Measurements from ENCODE around the gene EPN3.

DNA sequence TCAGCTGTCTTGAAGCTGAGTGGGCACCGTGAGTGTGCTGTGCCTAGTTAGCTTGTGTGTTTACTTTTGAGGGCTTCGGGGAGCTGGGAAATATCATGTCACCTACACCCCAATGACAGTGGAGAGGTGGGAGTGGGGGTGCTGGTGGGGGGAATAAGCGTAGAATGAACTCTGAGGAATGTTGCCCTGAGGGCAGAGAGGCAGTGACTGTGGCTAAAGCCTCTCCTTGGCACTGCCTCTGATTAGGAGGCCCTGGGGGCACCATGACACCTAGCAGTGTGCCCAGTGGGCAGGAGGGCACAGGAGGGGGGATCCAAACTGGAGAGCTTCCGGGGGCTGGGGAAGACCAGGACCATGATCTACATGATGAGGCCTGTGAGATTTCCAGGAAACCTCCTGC is 52.8 kb downstream of the EPN3 start:
- TF ChIP-seq POLR2A (IDR thresholded peaks at IDR 0.05) (no peak), POLR2AphosphoS5 (IDR thresholded peaks at IDR 0.05) (no peak)
- TF ChIP-seq, protein P1, sequence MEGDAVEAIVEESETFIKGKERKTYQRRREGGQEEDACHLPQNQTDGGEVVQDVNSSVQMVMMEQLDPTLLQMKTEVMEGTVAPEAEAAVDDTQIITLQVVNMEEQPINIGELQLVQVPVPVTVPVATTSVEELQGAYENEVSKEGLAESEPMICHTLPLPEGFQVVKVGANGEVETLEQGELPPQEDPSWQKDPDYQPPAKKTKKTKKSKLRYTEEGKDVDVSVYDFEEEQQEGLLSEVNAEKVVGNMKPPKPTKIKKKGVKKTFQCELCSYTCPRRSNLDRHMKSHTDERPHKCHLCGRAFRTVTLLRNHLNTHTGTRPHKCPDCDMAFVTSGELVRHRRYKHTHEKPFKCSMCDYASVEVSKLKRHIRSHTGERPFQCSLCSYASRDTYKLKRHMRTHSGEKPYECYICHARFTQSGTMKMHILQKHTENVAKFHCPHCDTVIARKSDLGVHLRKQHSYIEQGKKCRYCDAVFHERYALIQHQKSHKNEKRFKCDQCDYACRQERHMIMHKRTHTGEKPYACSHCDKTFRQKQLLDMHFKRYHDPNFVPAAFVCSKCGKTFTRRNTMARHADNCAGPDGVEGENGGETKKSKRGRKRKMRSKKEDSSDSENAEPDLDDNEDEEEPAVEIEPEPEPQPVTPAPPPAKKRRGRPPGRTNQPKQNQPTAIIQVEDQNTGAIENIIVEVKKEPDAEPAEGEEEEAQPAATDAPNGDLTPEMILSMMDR (IDR thresholded peaks at IDR 0.05) = no peak
